ENCODE data around the gene AKAIN1.

Gene AKAIN1

DNA sequence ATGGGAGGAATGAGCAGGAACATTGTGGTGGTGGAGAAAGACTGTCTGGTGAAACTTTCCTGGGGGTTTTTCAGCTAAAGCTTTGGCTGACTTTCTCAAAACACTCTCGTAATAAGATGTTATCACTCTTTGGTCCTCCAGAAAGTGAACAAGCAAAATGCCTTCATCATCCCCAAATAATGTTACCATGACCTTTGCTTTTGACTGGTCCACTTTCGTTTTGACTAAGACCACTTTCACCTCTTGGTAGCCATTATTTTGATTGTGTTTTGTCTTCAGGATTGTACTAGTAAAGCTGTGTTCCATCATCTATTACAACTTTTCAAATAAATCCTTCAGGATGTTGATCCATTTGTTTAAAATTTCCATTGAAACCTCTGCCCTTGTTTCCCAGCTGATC lies 103.2 kb downstream of the AKAIN1 start:
- DNase-seq (ENCODE audit: low spot score) = no peak

Data from CD4-positive, alpha-beta T cell treated with Interleukin-15 for 4 hours (primary cell).